OCI-LY1 (cell line): Measurements from ENCODE around the gene TSKU.

Experiments used
- H2AFZ ChIP-seq: fragments of 200-600 bp; sonication (generic), shearing (Covaris generic); 2 replicates; pipeline ENCODE4 v1.6.0; 2014; ENCODE audit warnings: antibody characterized with exemption, mild to moderate bottlenecking, low read length
- H3F3A ChIP-seq: fragments of 200-600 bp; sonication (generic), shearing (Covaris generic); 2 replicates; pipeline ENCODE4 v1.6.0; 2014; ENCODE audit warnings: mild to moderate bottlenecking, antibody characterized with exemption, low read length, moderate library complexity; ENCODE audit not compliant: insufficient read depth
- H3K27ac ChIP-seq: fragments of 200-600 bp; sonication (generic); 2 replicates; pipeline ENCODE4 v1.5.1; 2014; ENCODE audit warnings: low read length, mixed run types, mild to moderate bottlenecking, low read depth; ENCODE audit not compliant: poor library complexity, severe bottlenecking
- H3K27me3 ChIP-seq: fragments of 200-600 bp; sonication (generic); 2 replicates; pipeline ENCODE4 v1.6.0; 2014; ENCODE audit warnings: antibody characterized with exemption, mild to moderate bottlenecking, low read length, moderate library complexity; ENCODE audit not compliant: insufficient read depth
- H3K36me3 ChIP-seq: fragments of 200-600 bp; sonication (generic); 2 replicates; pipeline ENCODE4 v1.6.1; 2014; ENCODE audit warnings: mild to moderate bottlenecking, antibody characterized with exemption, low read length, moderate library complexity, mixed read lengths; ENCODE audit not compliant: insufficient read depth
- H3K4me1 ChIP-seq: fragments of 200-600 bp; sonication (generic); 2 replicates; pipeline ENCODE4 v1.5.1; 2014; ENCODE audit warnings: mild to moderate bottlenecking, low read length, moderate library complexity; ENCODE audit not compliant: insufficient read depth, severe bottlenecking
- H3K4me2 ChIP-seq: fragments of 200-600 bp; sonication (generic), shearing (Covaris generic); 2 replicates; pipeline ENCODE4 v1.6.1; 2014; ENCODE audit warnings: low read length
- H3K4me3 ChIP-seq: fragments of 200-600 bp; sonication (generic); 2 replicates; pipeline ENCODE4 v1.5.1; 2014; ENCODE audit warnings: low read length, low read depth, mild to moderate bottlenecking, mixed read lengths; ENCODE audit not compliant: poor library complexity, severe bottlenecking
- H3K79me2 ChIP-seq: fragments of 200-600 bp; shearing (Covaris generic); 2 replicates; pipeline ENCODE4 v1.6.1; 2016; ENCODE audit warnings: mixed run types, low read length, mixed read lengths; ENCODE audit not compliant: insufficient read depth
- H3K9ac ChIP-seq: fragments of 200-600 bp; sonication (generic), shearing (Covaris generic); 2 replicates; pipeline ENCODE4 v1.6.1; 2014; ENCODE audit warnings: mild to moderate bottlenecking, low read length, mixed read lengths
- H3K9me2 ChIP-seq: fragments of 200-600 bp; sonication (generic), shearing (Covaris generic); 2 replicates; pipeline ENCODE4 v1.6.1; 2014; ENCODE audit warnings: low read depth, mild to moderate bottlenecking, low read length, mixed read lengths
- H3K9me3 ChIP-seq: fragments of 200-600 bp; shearing (Covaris generic); 2 replicates; pipeline ENCODE4 v1.6.1; 2014; ENCODE audit warnings: low read length, mixed read lengths
- H4K20me1 ChIP-seq: fragments of 200-600 bp; sonication (generic), shearing (Covaris generic); 2 replicates; pipeline ENCODE4 v1.6.0; 2016; ENCODE audit warnings: mild to moderate bottlenecking, low read length; ENCODE audit not compliant: insufficient read depth
- EZH2 ChIP-seq: fragments of 200-600 bp; sonication (generic), shearing (Covaris generic); IDR thresholded peaks from 2 replicates; pipeline ENCODE4 v1.8.0; 2017; ENCODE audit warnings: borderline replicate concordance, mixed run types, mild to moderate bottlenecking, antibody characterized with exemption, low read length, moderate library complexity, mixed read lengths
- TF ChIP-seq, protein P1 (sequence below): fragments of 200-600 bp; sonication (generic), shearing (Covaris generic); IDR thresholded peaks from 2 replicates; pipeline ENCODE4 v1.5.1; 2017; ENCODE audit warnings: mild to moderate bottlenecking, antibody characterized with exemption, low read length, moderate library complexity, mixed read lengths

Gene TSKU

DNA sequence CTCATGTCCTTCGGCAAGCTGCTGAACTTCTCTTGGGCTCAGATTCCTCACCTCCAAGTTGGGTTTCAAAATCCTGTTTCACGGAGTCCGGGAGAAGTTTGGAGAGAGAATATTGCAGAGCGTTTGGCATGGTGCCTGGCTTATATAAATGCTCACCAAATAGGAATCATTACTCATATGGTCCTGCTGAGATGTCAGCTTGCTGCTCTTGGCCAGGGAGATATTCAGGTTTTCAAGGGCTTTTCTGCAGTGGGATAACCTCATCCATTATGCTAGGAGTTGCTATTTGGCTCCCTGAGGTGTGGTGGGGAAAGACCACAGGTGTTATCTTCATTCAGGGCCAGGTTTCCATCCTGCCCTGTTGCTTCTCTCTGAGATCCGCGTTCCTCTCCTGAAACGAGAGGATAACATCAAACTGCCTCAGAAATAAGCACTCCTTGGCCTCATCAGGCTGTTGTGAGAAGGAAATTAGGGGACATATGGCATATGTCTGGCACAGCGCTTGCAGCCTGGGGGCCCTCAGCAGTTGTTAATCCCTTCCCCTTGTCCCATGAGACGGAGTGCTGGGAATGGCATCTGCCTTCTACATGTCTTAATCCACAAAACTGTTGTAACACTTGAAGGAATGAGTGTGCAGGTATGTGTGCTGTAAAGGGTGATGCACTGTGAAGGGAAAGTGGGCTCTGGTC, 47.6 kb downstream of the TSKU start:
- H3F3A ChIP-seq: no peaks in the 10 kb centered on the region
- no peak overlapping the region for H2AFZ ChIP-seq
- no peaks in the 10 kb centered on the region for H3K36me3 ChIP-seq
- H3K9ac ChIP-seq: no peak overlapping the region
- no peaks in the 10 kb centered on the region for H3K9me2 ChIP-seq
- no peaks in the 10 kb centered on the region; the same call in 1 of the 2 replicates for H3K27me3 ChIP-seq
- H3K4me2 ChIP-seq: no peak overlapping the region
- H3K27ac ChIP-seq: no peak overlapping the region
- H4K20me1 ChIP-seq: no peaks in the 10 kb centered on the region
- H3K79me2 ChIP-seq: no peaks in the 10 kb centered on the region
- no peaks in the 10 kb centered on the region for H3K9me3 ChIP-seq
- H3K4me1 ChIP-seq: no peaks in the 10 kb centered on the region
- H3K4me3 ChIP-seq: no peak overlapping the region
- no peak for TF ChIP-seq EZH2
- TF ChIP-seq, protein P1, sequence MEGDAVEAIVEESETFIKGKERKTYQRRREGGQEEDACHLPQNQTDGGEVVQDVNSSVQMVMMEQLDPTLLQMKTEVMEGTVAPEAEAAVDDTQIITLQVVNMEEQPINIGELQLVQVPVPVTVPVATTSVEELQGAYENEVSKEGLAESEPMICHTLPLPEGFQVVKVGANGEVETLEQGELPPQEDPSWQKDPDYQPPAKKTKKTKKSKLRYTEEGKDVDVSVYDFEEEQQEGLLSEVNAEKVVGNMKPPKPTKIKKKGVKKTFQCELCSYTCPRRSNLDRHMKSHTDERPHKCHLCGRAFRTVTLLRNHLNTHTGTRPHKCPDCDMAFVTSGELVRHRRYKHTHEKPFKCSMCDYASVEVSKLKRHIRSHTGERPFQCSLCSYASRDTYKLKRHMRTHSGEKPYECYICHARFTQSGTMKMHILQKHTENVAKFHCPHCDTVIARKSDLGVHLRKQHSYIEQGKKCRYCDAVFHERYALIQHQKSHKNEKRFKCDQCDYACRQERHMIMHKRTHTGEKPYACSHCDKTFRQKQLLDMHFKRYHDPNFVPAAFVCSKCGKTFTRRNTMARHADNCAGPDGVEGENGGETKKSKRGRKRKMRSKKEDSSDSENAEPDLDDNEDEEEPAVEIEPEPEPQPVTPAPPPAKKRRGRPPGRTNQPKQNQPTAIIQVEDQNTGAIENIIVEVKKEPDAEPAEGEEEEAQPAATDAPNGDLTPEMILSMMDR: no peak

GRCh38 chr11:76831686-76832310, 48.6 kb downstream of the TSKU start:
- Histone ChIP-seq H3K79me2 (no peaks in the 10 kb centered on the region), H3K9me2 (no peaks in the 10 kb centered on the region), H3K4me2 (no peak overlapping the region), H4K20me1 (no peaks in the 10 kb centered on the region), H3K9ac (no peak overlapping the region), H3K27me3 (no peaks in the 10 kb centered on the region; the same call in 1 of the 2 replicates), H3K27ac (no peak overlapping the region), H2AFZ (no peak overlapping the region), H3K36me3 (no peaks in the 10 kb centered on the region), H3K9me3 (no peaks in the 10 kb centered on the region), H3F3A (no peaks in the 10 kb centered on the region), H3K4me1 (no peaks in the 10 kb centered on the region), H3K4me3 (no peak overlapping the region)
- TF ChIP-seq EZH2: no peak
- TF ChIP-seq, protein P1: no peak

- no peaks in the 10 kb centered on the region for H3K36me3 ChIP-seq
- no peaks in the 10 kb centered on the region for H3K9me2 ChIP-seq
- no peaks in the 10 kb centered on the region; the same call in 1 of the 2 replicates for H3K27me3 ChIP-seq
- no peaks in the 10 kb centered on the region for H3K9me3 ChIP-seq
- no peak overlapping the region for H3K27ac ChIP-seq
- no peak overlapping the region for H3K4me3 ChIP-seq
- H4K20me1 ChIP-seq: no peaks in the 10 kb centered on the region
- H3K79me2 ChIP-seq: no peaks in the 10 kb centered on the region
- no peak overlapping the region for H3K4me2 ChIP-seq
- H3F3A ChIP-seq: no peaks in the 10 kb centered on the region
- H2AFZ ChIP-seq: no peak overlapping the region
- H3K4me1 ChIP-seq: no peaks in the 10 kb centered on the region
- TF ChIP-seq, protein P1: no peak
- TF ChIP-seq EZH2: no peak
- H3K9ac ChIP-seq: no peak overlapping the region
Observed at GRCh38 chr11:76832361-76832760, 49.2 kb downstream of the TSKU start.
